H9 (cell line): Measurements from ENCODE around the gene ERP44. TPM values are rescaled to one million over a fixed set of nuclear protein-coding genes. Genes with fewer than 3 reads are reported as not detected.
A peak's percentile ranks its signal among the peaks of the same experiment; 100 is the strongest.
"Not testable (repeated sequence)": the region's sequence is repeated elsewhere in the genome, so short reads cannot be mapped to it uniquely, and the experiment has no call there.

Experiments used
- DNase-seq: peaks from one replicate; pipeline ENCODE4 v3.0.0-alpha.2; 2017
- H2AFZ ChIP-seq: one replicate; pipeline ENCODE4 v1.6.1; 2013; ENCODE audit warnings: mild to moderate bottlenecking, low read length, control low read depth, moderate library complexity
- H2AK5ac ChIP-seq: 2 replicates; pipeline ENCODE4 v1.6.1; 2013; ENCODE audit warnings: low read length, control low read depth, mixed read lengths; ENCODE audit not compliant: insufficient read length
- H2BK120ac ChIP-seq: one replicate; pipeline ENCODE4 v1.6.1; 2013; ENCODE audit warnings: low read depth, mild to moderate bottlenecking, low read length, control low read depth, inconsistent platforms; ENCODE audit not compliant: poor library complexity, severe bottlenecking
- H2BK12ac ChIP-seq: 2 replicates; pipeline ENCODE4 v1.6.1; 2013; ENCODE audit warnings: low read length, control low read depth, mixed read lengths, low read depth; ENCODE audit not compliant: insufficient read length
- H2BK15ac ChIP-seq: 2 replicates; pipeline ENCODE4 v1.6.1; 2013; ENCODE audit warnings: low read depth, low read length, control low read depth
- H2BK20ac ChIP-seq: one replicate; pipeline ENCODE4 v1.6.1; 2013; ENCODE audit warnings: low read depth, mild to moderate bottlenecking, low read length, control low read depth, inconsistent platforms; ENCODE audit not compliant: poor library complexity, severe bottlenecking
- H2BK5ac ChIP-seq: 2 replicates; pipeline ENCODE4 v1.6.1; 2013; ENCODE audit warnings: low read length, control low read depth, mixed read lengths; ENCODE audit not compliant: insufficient read length
- H3K14ac ChIP-seq: 2 replicates; pipeline ENCODE4 v1.6.1; 2013; ENCODE audit warnings: low read length, control low read depth; ENCODE audit not compliant: insufficient read depth
- H3K18ac ChIP-seq: 2 replicates; pipeline ENCODE4 v1.6.1; 2013; ENCODE audit warnings: low read depth, mild to moderate bottlenecking, mixed read lengths, low read length, control low read depth; ENCODE audit not compliant: insufficient read length
- H3K23ac ChIP-seq: 2 replicates; pipeline ENCODE4 v1.6.1; 2013; ENCODE audit warnings: low read length, control low read depth, mixed read lengths, low read depth; ENCODE audit not compliant: insufficient read length
- H3K23me2 ChIP-seq: 2 replicates; pipeline ENCODE4 v1.6.1; 2013; ENCODE audit warnings: low read depth, mild to moderate bottlenecking, mixed read lengths, low read length, control low read depth; ENCODE audit not compliant: insufficient read length, poor library complexity, severe bottlenecking
- H3K27ac ChIP-seq: 2 replicates; pipeline ENCODE4 v1.5.1; 2013; ENCODE audit warnings: low read length, control low read depth, mixed read lengths, low read depth; ENCODE audit not compliant: insufficient read length
- H3K27me3 ChIP-seq: 2 replicates; pipeline ENCODE4 v1.6.1; 2013; ENCODE audit warnings: low read length, control low read depth, inconsistent platforms; ENCODE audit not compliant: insufficient read depth
- H3K4ac ChIP-seq: 2 replicates; pipeline ENCODE4 v1.6.1; 2013; ENCODE audit warnings: low read depth, mild to moderate bottlenecking, control low read depth, inconsistent platforms, low read length, moderate library complexity
- H3K4me1 ChIP-seq: 2 replicates; pipeline ENCODE4 v1.6.1; 2013; ENCODE audit warnings: low read length, control low read depth, inconsistent platforms; ENCODE audit not compliant: insufficient read depth
- H3K4me2 ChIP-seq: 2 replicates; pipeline ENCODE4 v1.6.1; 2013; ENCODE audit warnings: low read length, control low read depth, mixed read lengths; ENCODE audit not compliant: insufficient read length, insufficient read depth
- H3K56ac ChIP-seq: 2 replicates; pipeline ENCODE4 v1.6.1; 2013; ENCODE audit warnings: low read depth, mild to moderate bottlenecking, mixed read lengths, low read length, control low read depth; ENCODE audit not compliant: insufficient read length
- H3K79me1 ChIP-seq: 2 replicates; pipeline ENCODE4 v1.6.1; 2013; ENCODE audit warnings: low read depth, mild to moderate bottlenecking, moderate library complexity, low read length, control low read depth, inconsistent platforms; ENCODE audit not compliant: insufficient read depth, poor library complexity, severe bottlenecking
- H3K79me2 ChIP-seq: 2 replicates; pipeline ENCODE4 v1.6.1; 2013; ENCODE audit warnings: low read length, control low read depth, inconsistent platforms; ENCODE audit not compliant: insufficient read depth
- H3K9ac ChIP-seq: 2 replicates; pipeline ENCODE4 v1.6.1; 2013; ENCODE audit warnings: low read length, control low read depth, mixed read lengths; ENCODE audit not compliant: insufficient read length; ENCODE audit errors: extremely low read depth
- H3K9me3 ChIP-seq: one replicate; pipeline ENCODE4 v1.6.1; 2013; ENCODE audit warnings: low read depth, low read length, inconsistent platforms; ENCODE audit not compliant: control insufficient read depth
- H3T11ph ChIP-seq: one replicate; pipeline ENCODE4 v1.6.1; 2013; ENCODE audit warnings: mild to moderate bottlenecking, low read length, control low read depth, inconsistent platforms
- H4K20me1 ChIP-seq: one replicate; pipeline ENCODE4 v1.6.1; 2013; ENCODE audit not compliant: control insufficient read depth, insufficient read length, insufficient read depth
- H4K5ac ChIP-seq: 2 replicates; pipeline ENCODE4 v1.6.1; 2013; ENCODE audit warnings: low read depth, mild to moderate bottlenecking, mixed read lengths, low read length, control low read depth; ENCODE audit not compliant: insufficient read length
- H4K8ac ChIP-seq: replicated peaks from 2 replicates; pipeline ENCODE4 v1.6.1; 2013; ENCODE audit warnings: low read length, control low read depth, mixed read lengths, low read depth; ENCODE audit not compliant: insufficient read length
- H4K91ac ChIP-seq: 2 replicates; pipeline ENCODE4 v1.6.1; 2013; ENCODE audit warnings: low read depth, mild to moderate bottlenecking, moderate library complexity, mixed read lengths, low read length, control low read depth; ENCODE audit not compliant: insufficient read length
- H3K27ac Mint-ChIP-seq, 3 experiments: 2 replicates in 2 of 3; 3 replicates in 1 of 3; pipeline ENCODE4 v1.8.0; 2020 to 2021; ENCODE audit warnings: mixed read lengths in 3 of 3, mild to moderate bottlenecking in 1 of 3, moderate library complexity in 1 of 3
- H3K27me3 Mint-ChIP-seq: 2 replicates; pipeline ENCODE4 v1.8.0; 2021; ENCODE audit warnings: low read depth, mild to moderate bottlenecking, moderate library complexity, mixed read lengths
- H3K36me3 Mint-ChIP-seq, 3 experiments: 2 replicates in 2 of 3; 3 replicates in 1 of 3; pipeline ENCODE4 v1.8.0; 2020 to 2021; ENCODE audit warnings: low read depth in 3 of 3, mixed read lengths in 3 of 3; ENCODE audit not compliant: insufficient read depth in 1 of 3
- H3K4me1 Mint-ChIP-seq, 2 experiments: 2 replicates each; pipeline ENCODE4 v1.8.0; 2020; ENCODE audit warnings: mixed read lengths in 2 of 2
- H3K4me3 Mint-ChIP-seq, 2 experiments: 2 replicates in 1 of 2; 3 replicates in 1 of 2; pipeline ENCODE4 v1.8.0; 2020 to 2021; ENCODE audit warnings: mild to moderate bottlenecking in 2 of 2, mixed read lengths in 2 of 2, moderate library complexity in 1 of 2
- H3K9me3 Mint-ChIP-seq, 2 experiments: 2 replicates in 1 of 2; 3 replicates in 1 of 2; pipeline ENCODE4 v1.8.0; 2020; ENCODE audit warnings: mild to moderate bottlenecking in 2 of 2, mixed read lengths in 2 of 2, moderate library complexity in 1 of 2
- WGBS: extraction: QIAGEN DNeasy Blood & Tissue Kit; methylation state at CpG from one replicate; pipeline ENCODE4 v1.1.7; 2013; ENCODE audit warnings: missing lambda C conversion rate, low lambda C conversion rate, mixed read lengths; ENCODE audit not compliant: insufficient read length; ENCODE audit errors: extremely low coverage; 5-methylcytosine and 5-hydroxymethylcytosine counted together
- total RNA-seq: library from RNA; stranded (reverse); gene quantifications from 2 replicates; pipeline ENCODE4 v1.2.1, GENCODE V29; 2021
- TF ChIP-seq, protein P1 (sequence below): fragments of 200-600 bp; sonication (generic); conservative IDR thresholded peaks from 3 replicates; pipeline ENCODE4 v1.8.0; 2021; ENCODE audit warnings: antibody characterized with exemption, mild to moderate bottlenecking

ERP44 gene
- total RNA-seq, 1 experiment from 2014 or later, result 15.4 TPM

DNA sequence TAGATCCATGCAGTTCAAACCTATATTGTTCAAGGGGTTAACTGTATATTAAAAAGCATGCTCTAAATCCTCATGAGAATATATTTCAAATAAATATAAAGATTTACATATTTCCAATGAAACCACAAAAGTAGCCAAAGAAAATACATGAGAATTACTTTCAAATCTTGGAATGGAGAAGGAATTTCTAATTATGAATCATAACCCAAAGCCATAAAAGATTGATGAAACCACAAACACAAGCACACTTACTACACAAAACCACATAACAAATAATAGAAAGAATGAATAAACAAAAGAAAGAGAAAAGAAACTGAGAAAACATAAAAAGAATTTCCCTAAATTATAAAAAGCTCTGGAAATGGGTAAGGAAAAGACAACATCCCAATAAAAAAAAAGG is 16.0 kb downstream of the ERP44 start:
- Histone ChIP-seq H2BK120ac (no peak overlapping the region), H3K27ac (no peak overlapping the region), H3K4ac (no peak overlapping the region), H4K5ac (no peak overlapping the region), H3K23ac (no peak overlapping the region), H4K91ac (no peak overlapping the region), H2AFZ (no peak overlapping the region), H3K9ac (no peak overlapping the region), H3K4me1 (peaks cover 2% of the 10 kb centered on the region; the same call in 1 of the 2 replicates), H3K14ac (no peak overlapping the region), H4K8ac (no peak overlapping the region), H2BK15ac (no peak overlapping the region), H4K20me1 (no peaks in the 10 kb centered on the region), H3K9me3 (no peaks in the 10 kb centered on the region), H3K79me1 (no peaks in the 10 kb centered on the region), H3K56ac (no peak overlapping the region), H3K23me2 (no peaks in the 10 kb centered on the region), H2AK5ac (no peak overlapping the region), H3K27me3 (no peaks in the 10 kb centered on the region), H2BK5ac (no peak overlapping the region), H3K18ac (no peak overlapping the region), H3T11ph (no peak overlapping the region), H2BK20ac (no peak overlapping the region), H3K79me2 (0 out of 2 replicates have a peak, but pooled peaks cover 1% of the 10 kb centered on the region), H2BK12ac (no peak overlapping the region), H3K4me2 (no peak overlapping the region)
- no peak overlapping the region for H3K4me3 Mint-ChIP-seq
- DNase-seq, result no peak
- H3K9me3 Mint-ChIP-seq, result no peaks in the 10 kb centered on the region
- H3K4me1 Mint-ChIP-seq, result peaks cover 19 to 21% of the 10 kb centered on the region in 2 experiments
- peak overlapping the region in 1 of 3 experiments; percentile 29; a peak in 1 of 7 replicates for H3K27ac Mint-ChIP-seq
- H3K36me3 Mint-ChIP-seq, result no peaks in the 10 kb centered on the region; a peak in 1 of 7 replicates
- TF ChIP-seq, protein P1, sequence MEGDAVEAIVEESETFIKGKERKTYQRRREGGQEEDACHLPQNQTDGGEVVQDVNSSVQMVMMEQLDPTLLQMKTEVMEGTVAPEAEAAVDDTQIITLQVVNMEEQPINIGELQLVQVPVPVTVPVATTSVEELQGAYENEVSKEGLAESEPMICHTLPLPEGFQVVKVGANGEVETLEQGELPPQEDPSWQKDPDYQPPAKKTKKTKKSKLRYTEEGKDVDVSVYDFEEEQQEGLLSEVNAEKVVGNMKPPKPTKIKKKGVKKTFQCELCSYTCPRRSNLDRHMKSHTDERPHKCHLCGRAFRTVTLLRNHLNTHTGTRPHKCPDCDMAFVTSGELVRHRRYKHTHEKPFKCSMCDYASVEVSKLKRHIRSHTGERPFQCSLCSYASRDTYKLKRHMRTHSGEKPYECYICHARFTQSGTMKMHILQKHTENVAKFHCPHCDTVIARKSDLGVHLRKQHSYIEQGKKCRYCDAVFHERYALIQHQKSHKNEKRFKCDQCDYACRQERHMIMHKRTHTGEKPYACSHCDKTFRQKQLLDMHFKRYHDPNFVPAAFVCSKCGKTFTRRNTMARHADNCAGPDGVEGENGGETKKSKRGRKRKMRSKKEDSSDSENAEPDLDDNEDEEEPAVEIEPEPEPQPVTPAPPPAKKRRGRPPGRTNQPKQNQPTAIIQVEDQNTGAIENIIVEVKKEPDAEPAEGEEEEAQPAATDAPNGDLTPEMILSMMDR, result no peak
- H3K27me3 Mint-ChIP-seq, result no peaks in the 10 kb centered on the region

DNA sequence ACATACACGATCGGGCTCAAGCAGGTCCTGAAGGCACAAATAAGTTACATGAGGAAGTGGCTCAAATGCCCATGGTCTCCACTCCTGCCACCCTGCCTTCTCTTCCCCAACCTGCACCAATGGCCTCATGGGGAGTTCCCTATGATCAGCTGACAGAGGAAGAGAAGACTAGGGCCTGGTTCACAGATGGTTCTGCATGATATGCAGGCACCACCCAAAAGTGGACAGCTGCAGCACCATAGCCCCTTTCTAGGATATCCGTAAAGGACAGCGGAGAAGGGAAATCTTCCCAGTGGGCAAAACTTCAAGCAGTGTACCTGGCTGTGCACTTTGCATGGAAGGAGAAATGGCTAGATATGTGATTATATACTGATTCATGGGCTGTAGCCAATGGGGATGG is 22.5 kb downstream of the ERP44 start:
- not testable (repeated sequence) for DNase-seq, H2AFZ ChIP-seq, H3K18ac ChIP-seq, H3K9ac ChIP-seq, H2BK20ac ChIP-seq, H3K79me2 ChIP-seq, H2BK5ac ChIP-seq, H4K91ac ChIP-seq, H2BK15ac ChIP-seq, H4K8ac ChIP-seq, H3K79me1 ChIP-seq, H3K56ac ChIP-seq, H3K4ac ChIP-seq, H3K9me3 Mint-ChIP-seq, H3K36me3 Mint-ChIP-seq, H3T11ph ChIP-seq, H3K23me2 ChIP-seq, H4K20me1 ChIP-seq, H3K27me3 ChIP-seq, H3K23ac ChIP-seq, H3K4me2 ChIP-seq, H2BK12ac ChIP-seq, H4K5ac ChIP-seq, H3K27me3 Mint-ChIP-seq, H3K14ac ChIP-seq, H3K4me1 ChIP-seq, H2BK120ac ChIP-seq, H3K27ac ChIP-seq, H3K9me3 ChIP-seq, H3K4me3 Mint-ChIP-seq, H2AK5ac ChIP-seq, H3K4me1 Mint-ChIP-seq
- no CpG with 5 or more reads among the region's 4 CpGs for WGBS
- peak overlapping the region in 1 of 3 experiments; percentile 5; a peak in 2 of 7 replicates for H3K27ac Mint-ChIP-seq
